Trophoblast cell (in vitro differentiated cells and primary cell): Measurements from ENCODE around the gene COPE.

Source experiments
- DNase-seq, 2 donors: peaks; one replicate each; pipeline ENCODE4 v3.0.0-alpha.2; 2016
- H2AFZ ChIP-seq: 2 replicates; pipeline ENCODE4 v1.6.1; 2013; ENCODE audit warnings: low read length, moderate library complexity, mild to moderate bottlenecking; ENCODE audit not compliant: insufficient read depth, poor library complexity
- H2AK5ac ChIP-seq: 2 replicates; pipeline ENCODE4 v1.6.1; 2013; ENCODE audit warnings: mild to moderate bottlenecking, low read length
- H2BK120ac ChIP-seq: 2 replicates; pipeline ENCODE4 v1.6.1; 2013; ENCODE audit warnings: low read length, mild to moderate bottlenecking, moderate library complexity; ENCODE audit not compliant: insufficient read depth, poor library complexity
- H2BK12ac ChIP-seq: 2 replicates; pipeline ENCODE4 v1.6.1; 2013; ENCODE audit warnings: mild to moderate bottlenecking, low read length, moderate library complexity
- H2BK5ac ChIP-seq: 2 replicates; pipeline ENCODE4 v1.6.1; 2013; ENCODE audit warnings: low read length, low read depth, moderate library complexity, mild to moderate bottlenecking; ENCODE audit not compliant: poor library complexity
- H3K14ac ChIP-seq: 2 replicates; pipeline ENCODE4 v1.6.1; 2013; ENCODE audit warnings: mild to moderate bottlenecking, low read length
- H3K18ac ChIP-seq: 2 replicates; pipeline ENCODE4 v1.6.1; 2013; ENCODE audit warnings: mild to moderate bottlenecking, low read length
- H3K23ac ChIP-seq: 2 replicates; pipeline ENCODE4 v1.6.1; 2013; ENCODE audit warnings: low read length
- H3K27ac ChIP-seq: 2 replicates; pipeline ENCODE4 v1.5.1; 2013; ENCODE audit warnings: low read depth, mild to moderate bottlenecking, inconsistent platforms, low read length, moderate library complexity
- H3K27me3 ChIP-seq: 2 replicates; pipeline ENCODE4 v1.6.1; 2013; ENCODE audit warnings: inconsistent platforms, mild to moderate bottlenecking, low read length, moderate library complexity; ENCODE audit not compliant: insufficient read depth
- H3K36me3 ChIP-seq, 2 experiments: 1 replicate in 1 of 2; 2 replicates in 1 of 2; pipeline ENCODE4 v1.6.1; 2013; ENCODE audit warnings: low read length in 2 of 2, mild to moderate bottlenecking in 2 of 2, moderate library complexity in 1 of 2; ENCODE audit not compliant: insufficient read depth in 2 of 2, control insufficient read depth in 1 of 2
- H3K4ac ChIP-seq: 2 replicates; pipeline ENCODE4 v1.6.1; 2013; ENCODE audit warnings: low read depth, mild to moderate bottlenecking, low read length, moderate library complexity
- H3K4me1 ChIP-seq, 2 experiments: 1 replicate in 1 of 2; 2 replicates in 1 of 2; pipeline ENCODE4 v1.6.1; 2013; ENCODE audit warnings: low read length in 2 of 2, mild to moderate bottlenecking in 2 of 2, moderate library complexity in 1 of 2; ENCODE audit not compliant: insufficient read depth in 2 of 2, control insufficient read depth in 1 of 2
- H3K4me2 ChIP-seq: 2 replicates; pipeline ENCODE4 v1.6.1; 2013; ENCODE audit warnings: inconsistent platforms, mild to moderate bottlenecking, low read length, moderate library complexity
- H3K4me3 ChIP-seq: 2 replicates; pipeline ENCODE4 v1.5.1; 2013; ENCODE audit warnings: mild to moderate bottlenecking, low read depth, low read length, inconsistent platforms
- H3K79me1 ChIP-seq: one replicate; pipeline ENCODE4 v1.6.1; 2013; ENCODE audit warnings: low read length
- H3K79me2 ChIP-seq: 2 replicates; pipeline ENCODE4 v1.6.1; 2013; ENCODE audit warnings: low read length, mild to moderate bottlenecking; ENCODE audit not compliant: control insufficient read depth, insufficient read depth, poor library complexity
- H3K9ac ChIP-seq: 2 replicates; pipeline ENCODE4 v1.6.1; 2013; ENCODE audit warnings: mild to moderate bottlenecking, low read length
- H3K9me3 ChIP-seq: 2 replicates; pipeline ENCODE4 v1.6.1; 2013; ENCODE audit warnings: low read depth, mild to moderate bottlenecking, control low read depth, inconsistent platforms, low read length; ENCODE audit not compliant: insufficient read depth
- H4K12ac ChIP-seq: 2 replicates; pipeline ENCODE4 v1.6.1; 2013; ENCODE audit warnings: low read depth, mild to moderate bottlenecking, low read length, moderate library complexity
- H4K8ac ChIP-seq: 2 replicates; pipeline ENCODE4 v1.6.1; 2013; ENCODE audit warnings: low read depth, mild to moderate bottlenecking, low read length, moderate library complexity
- H4K91ac ChIP-seq: one replicate; pipeline ENCODE4 v1.6.1; 2013; ENCODE audit warnings: low read depth, mild to moderate bottlenecking, low read length, moderate library complexity
- WGBS: extraction: QIAGEN DNeasy Blood & Tissue Kit; methylation state at CpG from one replicate; pipeline ENCODE4 v1.1.7; 2013; ENCODE audit warnings: missing lambda C conversion rate; ENCODE audit not compliant: insufficient read length, insufficient coverage; ENCODE audit errors: extremely low coverage; 5-methylcytosine and 5-hydroxymethylcytosine counted together

COPE gene

GRCh38 chr19:18905513-18906236, 13.5 kb downstream of the COPE start:
- H2BK5ac ChIP-seq, result no peak overlapping the region
- peaks cover 3% of the 10 kb centered on the region for H3K9me3 ChIP-seq
- H3K27me3 ChIP-seq, result no peaks in the 10 kb centered on the region
- no peak overlapping the region for H2BK120ac ChIP-seq
- H4K12ac ChIP-seq, result no peak overlapping the region
- DNase-seq, result no peak
- H4K91ac ChIP-seq, result no peak overlapping the region
- H3K4me3 ChIP-seq, result no peak overlapping the region
- H3K79me2 ChIP-seq, result no peaks in the 10 kb centered on the region
- WGBS, result no CpG with 5 or more reads among the region's 26 CpGs
- H3K4me2 ChIP-seq, result no peak overlapping the region
- no peak overlapping the region for H3K18ac ChIP-seq
- no peak overlapping the region for H3K9ac ChIP-seq
- H3K4me1 ChIP-seq, result no peaks in the 10 kb centered on the region
- no peak overlapping the region for H2BK12ac ChIP-seq
- H4K8ac ChIP-seq, result no peak overlapping the region
- H3K4ac ChIP-seq, result no peak overlapping the region
- H2AFZ ChIP-seq, result no peak overlapping the region
- H3K27ac ChIP-seq, result no peak overlapping the region
- no peak overlapping the region for H2AK5ac ChIP-seq
- H3K14ac ChIP-seq, result no peak overlapping the region
- no peaks in the 10 kb centered on the region for H3K79me1 ChIP-seq
- peaks cover 78 to 80% of the 10 kb centered on the region in 2 experiments for H3K36me3 ChIP-seq
- no peak overlapping the region for H3K23ac ChIP-seq

DNA sequence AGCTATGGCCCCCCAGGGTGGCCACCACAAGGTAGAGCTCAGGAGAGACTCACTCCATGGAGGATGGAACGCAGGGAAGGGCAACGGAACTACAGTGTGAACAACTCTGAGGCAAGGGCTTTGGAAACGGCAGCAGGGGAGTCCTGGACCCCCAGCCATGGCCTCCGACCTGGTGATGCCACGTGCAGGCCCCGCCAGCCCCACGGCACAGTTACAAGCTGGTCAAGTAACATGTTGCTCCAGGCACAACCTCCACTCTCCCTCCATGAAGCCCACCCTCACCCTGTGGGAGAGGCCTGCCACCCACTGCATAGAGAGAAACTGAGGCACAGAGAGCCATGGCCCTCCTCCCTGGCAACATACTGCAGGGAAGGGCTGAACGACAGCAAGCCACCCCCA, 14.1 kb downstream of the COPE start:
- Histone ChIP-seq H2AFZ (no peak overlapping the region), H3K4me3 (no peak overlapping the region), H3K4me2 (no peak overlapping the region), H3K79me1 (no peaks in the 10 kb centered on the region), H2AK5ac (no peak overlapping the region), H2BK12ac (no peak overlapping the region), H2BK5ac (no peak overlapping the region), H4K91ac (no peak overlapping the region), H3K18ac (no peak overlapping the region), H3K27me3 (no peaks in the 10 kb centered on the region), H3K4me1 (no peaks in the 10 kb centered on the region), H2BK120ac (no peak overlapping the region), H3K9me3 (peaks cover 3% of the 10 kb centered on the region), H3K36me3 (peaks cover 78 to 82% of the 10 kb centered on the region in 2 experiments), H4K8ac (no peak overlapping the region), H3K9ac (no peak overlapping the region), H3K27ac (no peak overlapping the region), H4K12ac (no peak overlapping the region), H3K14ac (no peak overlapping the region), H3K79me2 (no peaks in the 10 kb centered on the region), H3K23ac (no peak overlapping the region), H3K4ac (no peak overlapping the region)
- no CpG with 5 or more reads among the region's 8 CpGs for WGBS
- no peak for DNase-seq

DNA sequence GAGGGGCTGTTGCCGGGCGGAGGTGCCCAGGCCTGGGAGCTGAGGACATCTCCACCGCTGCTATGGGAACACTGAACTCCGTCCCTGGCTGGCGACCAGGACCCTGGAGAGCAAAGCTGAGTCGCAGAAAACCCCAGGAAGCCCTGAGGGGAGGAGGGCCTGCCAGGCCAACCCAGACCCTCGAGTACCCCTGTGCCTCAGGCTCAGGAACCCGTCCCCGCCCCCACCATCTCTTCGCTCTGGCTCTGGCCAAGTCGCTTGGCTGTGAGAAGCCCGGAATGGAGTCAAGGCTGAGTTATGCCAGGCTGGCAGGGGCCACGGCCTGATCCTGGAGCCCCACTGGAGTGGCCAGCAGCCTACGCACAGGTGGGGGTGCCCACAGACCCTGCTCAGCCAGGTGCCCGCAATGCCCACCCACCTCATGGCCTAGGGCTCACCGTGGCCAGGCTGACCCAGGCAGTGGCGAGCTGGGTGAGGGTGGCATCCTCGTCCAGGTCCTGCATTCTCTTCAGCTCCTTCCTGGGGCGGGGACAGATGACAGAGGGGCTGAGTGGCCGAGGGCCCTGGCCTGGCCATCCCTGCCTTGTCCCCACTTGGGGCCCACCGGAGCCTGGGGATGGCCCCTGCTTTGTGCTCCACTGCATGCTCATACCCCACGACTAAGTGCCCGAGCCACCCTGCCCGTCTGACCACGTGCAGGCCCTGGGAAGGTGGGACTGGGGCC, 14.7 kb downstream of the COPE start:
- peaks cover 3% of the 10 kb centered on the region for H3K9me3 ChIP-seq
- no peak overlapping the region for H4K8ac ChIP-seq
- no peak overlapping the region for H2AK5ac ChIP-seq
- no peak overlapping the region for H3K23ac ChIP-seq
- no peak overlapping the region for H2BK120ac ChIP-seq
- H3K4me2 ChIP-seq, result no peak overlapping the region
- peaks cover 79 to 82% of the 10 kb centered on the region in 2 experiments for H3K36me3 ChIP-seq
- no CpG with 5 or more reads among the region's 25 CpGs for WGBS
- H2BK12ac ChIP-seq, result no peak overlapping the region
- no peak overlapping the region for H4K91ac ChIP-seq
- no peaks in the 10 kb centered on the region for H3K79me2 ChIP-seq
- H3K9ac ChIP-seq, result no peak overlapping the region
- no peaks in the 10 kb centered on the region for H3K27me3 ChIP-seq
- H3K4ac ChIP-seq, result no peak overlapping the region
- no peak overlapping the region for H2AFZ ChIP-seq
- H3K18ac ChIP-seq, result no peak overlapping the region
- H3K79me1 ChIP-seq, result no peaks in the 10 kb centered on the region
- no peaks in the 10 kb centered on the region for H3K4me1 ChIP-seq
- H3K27ac ChIP-seq, result no peak overlapping the region
- no peak overlapping the region for H2BK5ac ChIP-seq
- no peak overlapping the region for H3K14ac ChIP-seq
- no peak overlapping the region for H4K12ac ChIP-seq
- no peak overlapping the region for H3K4me3 ChIP-seq
- no peak for DNase-seq

DNA sequence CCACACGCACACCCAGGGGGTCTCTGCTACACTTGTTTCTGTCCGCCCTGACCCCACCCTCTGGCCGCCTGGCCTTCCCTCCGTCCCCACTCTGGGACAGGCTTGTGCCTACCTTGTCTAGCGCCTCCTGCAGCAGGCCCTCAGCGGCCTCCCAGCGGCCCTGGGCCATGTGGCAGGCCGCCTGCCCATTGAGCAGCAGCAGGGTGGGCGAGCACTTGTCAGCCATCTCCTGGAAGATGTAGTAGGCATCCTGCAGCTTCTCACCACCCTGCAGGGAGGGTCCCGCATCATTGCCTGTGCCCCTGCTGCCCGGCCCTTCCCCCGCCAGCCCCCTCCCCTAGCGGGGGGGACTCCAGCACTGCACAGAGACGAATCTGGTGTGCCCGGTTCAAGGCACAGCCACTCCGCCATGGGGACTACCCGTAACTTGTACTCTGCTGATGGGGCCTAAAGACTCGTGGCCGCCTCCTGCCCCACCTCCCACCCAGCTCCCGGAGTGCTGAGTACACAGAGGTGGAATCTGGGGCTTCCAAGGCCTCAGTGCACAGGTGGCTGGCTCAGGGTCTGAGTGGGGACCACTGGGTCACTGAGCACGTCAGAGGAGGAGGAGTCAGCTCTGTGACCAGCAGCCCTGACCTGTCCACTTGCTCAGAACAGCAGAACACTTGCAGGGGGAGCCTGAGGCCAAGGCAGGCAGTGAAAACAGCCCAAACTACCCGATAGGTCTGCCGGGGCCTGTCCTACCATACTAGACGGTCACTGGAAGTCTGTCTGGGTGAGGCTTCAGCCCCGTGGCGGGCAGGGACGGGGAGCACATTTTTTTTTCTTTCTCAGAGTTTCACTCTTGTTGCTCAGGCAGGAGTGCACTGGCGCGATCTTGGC, 15.8 kb downstream of the COPE start:
- WGBS, result no CpG with 5 or more reads among the region's 29 CpGs
- Histone ChIP-seq H3K18ac (no peak overlapping the region), H4K91ac (no peak overlapping the region)

More for the DNA sequence above, 15.8 kb downstream of the COPE start:
- Histone ChIP-seq H3K27ac (no peak overlapping the region), H3K14ac (no peak overlapping the region), H2AFZ (no peak overlapping the region), H3K9ac (no peak overlapping the region), H4K8ac (no peak overlapping the region), H3K4me1 (peaks cover 4 to 5% of the 10 kb centered on the region in 2 experiments), H3K4ac (no peak overlapping the region), H3K9me3 (peaks cover 3% of the 10 kb centered on the region), H2BK120ac (no peak overlapping the region), H2BK12ac (no peak overlapping the region), H2BK5ac (no peak overlapping the region), H3K23ac (no peak overlapping the region), H3K4me2 (no peak overlapping the region), H3K4me3 (no peak overlapping the region), H3K36me3 (peaks cover 76 to 81% of the 10 kb centered on the region in 2 experiments), H3K27me3 (no peaks in the 10 kb centered on the region), H3K79me2 (no peaks in the 10 kb centered on the region), H2AK5ac (no peak overlapping the region), H4K12ac (no peak overlapping the region), H3K79me1 (no peaks in the 10 kb centered on the region)
- no peak for DNase-seq
